GM19238 (cell line): Measurements from ENCODE around the gene YTHDF1.
"Not testable (repeated sequence)": the region's sequence is repeated elsewhere in the genome, so short reads cannot be mapped to it uniquely, and the experiment has no call there.

Source experiments
- DNase-seq: peaks from one replicate; pipeline ENCODE4 v3.0.0; 2011; ENCODE audit warnings: low spot score; ENCODE audit not compliant: insufficient read length

YTHDF1 gene

GRCh38 chr20:63173552-63174191, 42.3 kb downstream of the YTHDF1 start:
- no peak for DNase-seq

- no peak for DNase-seq
Measured at GRCh38 chr20:63172726-63173125, 43.2 kb downstream of the YTHDF1 start.

GRCh38 chr20:63171991-63172390, 43.9 kb downstream of the YTHDF1 start:
- DNase-seq, result no peak

GRCh38 chr20:63169681-63170080, 46.2 kb downstream of the YTHDF1 start:
- no peak for DNase-seq

GRCh38 chr20:63168861-63169260, 47.1 kb downstream of the YTHDF1 start:
- no peak for DNase-seq

- no peak for DNase-seq
Measured at GRCh38 chr20:63167918-63168520, 47.9 kb downstream of the YTHDF1 start.

GRCh38 chr20:63167026-63167917, 48.7 kb downstream of the YTHDF1 start:
- peak; percentile 70 for DNase-seq

- no peak for DNase-seq
Measured at GRCh38 chr20:63166193-63167020, 49.5 kb downstream of the YTHDF1 start.

GRCh38 chr20:63165356-63166192, 50.4 kb downstream of the YTHDF1 start:
- DNase-seq, result no peak

GRCh38 chr20:63164484-63165355, 51.2 kb downstream of the YTHDF1 start:
- no peak for DNase-seq

- DNase-seq, result no peak
Measured at GRCh38 chr20:63163596-63164483, 52.1 kb downstream of the YTHDF1 start.

GRCh38 chr20:63163171-63163570, 52.8 kb downstream of the YTHDF1 start:
- no peak for DNase-seq

- no peak for DNase-seq
Measured at GRCh38 chr20:63162206-63162795, 53.6 kb downstream of the YTHDF1 start.

GRCh38 chr20:63161176-63161651, 54.7 kb downstream of the YTHDF1 start:
- no peak for DNase-seq

GRCh38 chr20:63160641-63161175, 55.2 kb downstream of the YTHDF1 start:
- no peak for DNase-seq

- DNase-seq, result no peak
Measured at GRCh38 chr20:63159826-63160640, 55.9 kb downstream of the YTHDF1 start.

- DNase-seq, result not testable (repeated sequence)
Measured at GRCh38 chr20:63159251-63159650, 56.7 kb downstream of the YTHDF1 start.
